ENCODE data around the gene XXYLT1.
"Not testable (repeated sequence)": the region's sequence is repeated elsewhere in the genome, so short reads cannot be mapped to it uniquely, and the experiment has no call there.

The XXYLT1 gene

DNA sequence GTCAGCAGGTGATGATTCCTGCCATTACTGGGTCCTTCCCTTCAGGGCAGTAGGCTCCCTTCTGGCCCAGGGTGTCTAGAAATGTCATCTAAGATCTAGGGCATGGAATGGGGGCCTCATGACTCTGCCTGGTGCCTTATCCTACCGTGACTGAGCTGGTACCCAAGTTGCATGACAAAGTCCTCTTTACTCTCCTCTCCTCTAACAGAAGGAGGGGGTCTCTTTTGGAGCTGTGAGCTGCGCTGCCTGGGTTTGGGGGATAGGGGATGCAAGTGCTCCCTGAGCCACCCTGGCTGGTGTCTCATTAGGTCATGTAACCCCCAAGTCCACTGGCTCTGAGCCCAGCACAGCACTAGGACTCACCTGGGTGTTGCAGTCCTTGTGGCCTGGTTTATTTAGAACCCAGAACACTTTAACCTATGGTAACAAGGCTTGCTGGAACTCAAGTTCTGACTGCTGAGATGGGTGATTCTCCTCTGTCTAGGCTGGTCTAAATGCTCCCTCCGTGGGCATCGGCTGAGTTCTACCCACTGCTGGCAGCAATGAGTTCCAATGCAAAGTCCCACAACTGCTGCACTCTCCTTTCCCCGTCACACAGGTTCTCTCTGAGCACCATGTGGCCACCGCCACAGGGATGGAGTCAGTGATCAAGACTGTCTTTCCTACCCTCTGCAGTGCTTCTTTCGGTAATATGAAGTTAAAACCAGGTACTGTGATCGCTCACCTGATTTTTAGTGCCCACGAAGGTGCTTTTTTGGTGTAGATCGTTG lies 34.0 kb downstream of the XXYLT1 start:
- DNase-seq (ENCODE audit: low read depth, low spot score) = no peak
- Histone ChIP-seq H3K9me3 (ENCODE audit: insufficient read depth, low read length) (peaks cover 12% of the 10 kb centered on the region; the same call in 1 of the 2 replicates), H3K27me3 (ENCODE audit: insufficient read depth, insufficient read length) (no peaks in the 10 kb centered on the region), H3K36me3 (ENCODE audit: insufficient read depth, insufficient read length, low read length) (peaks cover 23% of the 10 kb centered on the region), H3K4me1 (ENCODE audit: insufficient read depth, insufficient read length) (peaks cover 5% of the 10 kb centered on the region), H3K4me3 (ENCODE audit: insufficient read length, low read depth) (no peak overlapping the region), H3K9ac (ENCODE audit: insufficient read length, low read depth) (no peak overlapping the region)
- TF ChIP-seq YY1 (IDR thresholded peaks at IDR 0.05; ENCODE audit: insufficient read depth, insufficient read length) (no peak), SUZ12 (IDR thresholded peaks at IDR 0.05; ENCODE audit: extremely low read depth, insufficient read depth, insufficient read length) (no peak), ZNF274 (IDR thresholded peaks at IDR 0.05; ENCODE audit: low read depth, low read length) (no peak)

DNA sequence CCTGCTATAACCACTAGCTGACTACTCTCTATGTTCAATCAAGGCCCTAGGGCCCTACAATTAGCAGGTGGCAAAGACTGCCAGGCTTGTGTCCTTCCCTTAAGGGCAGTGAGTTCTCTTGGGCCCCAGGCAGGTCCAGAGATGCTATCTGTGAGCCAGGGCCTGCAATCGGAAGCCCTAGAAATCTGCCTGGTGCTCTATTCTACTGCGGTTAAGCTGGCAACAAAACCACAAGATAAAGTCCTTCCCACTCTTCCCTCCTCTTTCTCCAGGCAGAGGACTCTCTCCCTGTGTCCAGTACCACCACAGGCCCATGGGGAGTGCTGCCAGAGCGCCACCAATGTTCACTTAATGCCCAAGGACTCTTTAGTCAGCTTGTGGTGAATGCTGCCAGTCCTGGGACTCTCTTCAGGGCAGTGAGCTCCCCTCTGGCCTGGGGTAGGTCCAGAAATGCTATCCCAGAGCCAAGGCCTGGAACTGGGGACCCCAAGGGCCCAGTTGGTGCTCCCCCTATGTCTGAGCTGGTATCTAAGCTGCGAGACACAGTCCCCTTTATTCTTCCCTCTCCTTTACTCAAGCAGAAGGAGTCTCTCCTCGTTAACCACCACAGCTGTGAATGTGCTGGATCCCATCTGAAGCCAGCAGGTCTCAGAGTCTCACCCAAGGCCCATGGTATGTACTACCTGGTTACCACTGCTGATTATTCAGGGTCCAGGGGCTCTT lies 34.7 kb downstream of the XXYLT1 start:
- H3K9me3 ChIP-seq (ENCODE audit: insufficient read depth, low read length) = peaks cover 12% of the 10 kb centered on the region; the same call in 1 of the 2 replicates

DNA sequence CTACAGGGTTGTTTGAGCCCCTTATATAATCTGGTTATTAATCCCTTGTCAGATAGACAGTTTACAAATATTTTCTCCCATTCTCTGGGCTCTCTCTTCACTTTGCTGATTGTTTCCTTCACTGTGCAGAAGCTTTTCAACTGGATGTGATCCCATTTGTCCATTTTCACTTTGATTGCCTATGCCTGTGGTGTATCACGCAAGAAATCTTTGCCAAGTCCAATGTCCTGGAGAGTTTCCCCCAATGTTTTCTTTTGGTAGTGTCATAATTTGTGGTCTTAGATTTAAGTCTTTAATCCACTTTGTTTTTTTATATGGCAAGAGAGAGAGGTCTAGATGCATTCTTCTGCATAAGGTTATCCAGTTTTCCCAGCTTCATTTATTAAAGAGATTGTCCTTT lies 40.7 kb downstream of the XXYLT1 start:
- H3K9me3 ChIP-seq (ENCODE audit: insufficient read depth, low read length) = no peaks in the 10 kb centered on the region
- H3K4me3 ChIP-seq (ENCODE audit: insufficient read length, low read depth) = no peak overlapping the region
- no peaks in the 10 kb centered on the region for H3K27me3 ChIP-seq (ENCODE audit: insufficient read depth, insufficient read length)
- DNase-seq (ENCODE audit: low read depth, low spot score) = no peak
- peaks cover 1% of the 10 kb centered on the region for H3K4me1 ChIP-seq (ENCODE audit: insufficient read depth, insufficient read length)
- no peak overlapping the region for H3K9ac ChIP-seq (ENCODE audit: insufficient read length, low read depth)
- H3K36me3 ChIP-seq (ENCODE audit: insufficient read depth, insufficient read length, low read length) = peaks cover 20% of the 10 kb centered on the region
- no peak for TF ChIP-seq SUZ12 (IDR thresholded peaks at IDR 0.05; ENCODE audit: extremely low read depth, insufficient read depth, insufficient read length)
- TF ChIP-seq YY1 (IDR thresholded peaks at IDR 0.05; ENCODE audit: insufficient read depth, insufficient read length) = no peak
- no peak for TF ChIP-seq ZNF274 (IDR thresholded peaks at IDR 0.05; ENCODE audit: low read depth, low read length)

More for the DNA sequence above, 34.7 kb downstream of the XXYLT1 start:
- no peak for DNase-seq (ENCODE audit: low read depth, low spot score)
- peaks cover 5% of the 10 kb centered on the region for H3K4me1 ChIP-seq (ENCODE audit: insufficient read depth, insufficient read length)
- peaks cover 20% of the 10 kb centered on the region for H3K36me3 ChIP-seq (ENCODE audit: insufficient read depth, insufficient read length, low read length)
- no peak overlapping the region for H3K9ac ChIP-seq (ENCODE audit: insufficient read length, low read depth)
- H3K27me3 ChIP-seq (ENCODE audit: insufficient read depth, insufficient read length) = no peaks in the 10 kb centered on the region
- no peak overlapping the region for H3K4me3 ChIP-seq (ENCODE audit: insufficient read length, low read depth)
- TF ChIP-seq ZNF274 (IDR thresholded peaks at IDR 0.05; ENCODE audit: low read depth, low read length) = no peak
- no peak for TF ChIP-seq YY1 (IDR thresholded peaks at IDR 0.05; ENCODE audit: insufficient read depth, insufficient read length)
- no peak for TF ChIP-seq SUZ12 (IDR thresholded peaks at IDR 0.05; ENCODE audit: extremely low read depth, insufficient read depth, insufficient read length)

DNA sequence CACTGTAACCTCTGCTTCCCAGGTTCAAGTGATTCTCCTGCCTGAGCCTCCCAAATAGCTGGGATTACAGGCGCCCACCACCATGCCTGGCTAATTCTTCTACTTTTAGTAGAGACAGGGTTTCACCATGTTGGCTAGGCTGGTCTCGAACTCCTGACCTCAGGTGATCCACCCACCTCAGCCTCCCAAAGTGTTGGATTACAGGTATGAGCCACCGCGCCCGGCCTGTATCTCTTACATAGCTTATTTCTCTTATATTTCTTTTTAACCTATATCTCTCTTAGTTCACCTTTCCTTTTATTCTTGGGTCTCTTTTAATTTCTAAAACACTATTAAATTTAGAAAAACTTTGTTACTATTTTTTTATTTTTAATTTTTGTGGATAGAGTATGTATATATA lies 42.1 kb downstream of the XXYLT1 start:
- H3K9me3 ChIP-seq (ENCODE audit: insufficient read depth, low read length); H3K4me3 ChIP-seq (ENCODE audit: insufficient read length, low read depth); DNase-seq (ENCODE audit: low read depth, low spot score); H3K27me3 ChIP-seq (ENCODE audit: insufficient read depth, insufficient read length); H3K9ac ChIP-seq (ENCODE audit: insufficient read length, low read depth): not testable (repeated sequence)
- peaks cover 30% of the 10 kb centered on the region for H3K36me3 ChIP-seq (ENCODE audit: insufficient read depth, insufficient read length, low read length)
- H3K4me1 ChIP-seq (ENCODE audit: insufficient read depth, insufficient read length) = peaks cover 13% of the 10 kb centered on the region

DNA sequence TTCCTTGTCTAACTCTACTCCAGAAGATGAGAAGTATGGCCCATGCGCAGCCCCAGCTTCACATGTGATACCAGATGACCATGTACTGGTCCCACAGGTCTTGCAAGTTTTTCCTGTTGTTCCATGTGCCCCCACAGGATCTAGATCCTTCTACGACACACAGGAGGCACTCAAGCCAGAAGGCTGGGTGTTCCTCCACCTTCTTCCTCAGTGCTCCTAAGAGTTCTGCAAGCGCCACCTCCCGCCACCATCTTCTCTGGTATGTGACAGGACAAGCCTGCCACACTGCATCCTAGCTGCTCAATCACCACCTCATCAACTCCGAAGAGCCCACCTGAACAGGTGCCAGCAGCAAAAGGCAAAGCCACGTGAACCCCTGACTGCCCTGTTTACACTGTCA lies 43.1 kb downstream of the XXYLT1 start:
- Histone ChIP-seq H3K4me3 (ENCODE audit: insufficient read length, low read depth) (no peak overlapping the region), H3K9ac (ENCODE audit: insufficient read length, low read depth) (no peak overlapping the region), H3K27me3 (ENCODE audit: insufficient read depth, insufficient read length) (no peaks in the 10 kb centered on the region), H3K9me3 (ENCODE audit: insufficient read depth, low read length) (no peaks in the 10 kb centered on the region), H3K4me1 (ENCODE audit: insufficient read depth, insufficient read length) (peaks cover 16% of the 10 kb centered on the region), H3K36me3 (ENCODE audit: insufficient read depth, insufficient read length, low read length) (peaks cover 30% of the 10 kb centered on the region)
- DNase-seq (ENCODE audit: low read depth, low spot score) = no peak
- TF ChIP-seq ZNF274 (IDR thresholded peaks at IDR 0.05; ENCODE audit: low read depth, low read length) (no peak), YY1 (IDR thresholded peaks at IDR 0.05; ENCODE audit: insufficient read depth, insufficient read length) (no peak), SUZ12 (IDR thresholded peaks at IDR 0.05; ENCODE audit: extremely low read depth, insufficient read depth, insufficient read length) (no peak)

DNA sequence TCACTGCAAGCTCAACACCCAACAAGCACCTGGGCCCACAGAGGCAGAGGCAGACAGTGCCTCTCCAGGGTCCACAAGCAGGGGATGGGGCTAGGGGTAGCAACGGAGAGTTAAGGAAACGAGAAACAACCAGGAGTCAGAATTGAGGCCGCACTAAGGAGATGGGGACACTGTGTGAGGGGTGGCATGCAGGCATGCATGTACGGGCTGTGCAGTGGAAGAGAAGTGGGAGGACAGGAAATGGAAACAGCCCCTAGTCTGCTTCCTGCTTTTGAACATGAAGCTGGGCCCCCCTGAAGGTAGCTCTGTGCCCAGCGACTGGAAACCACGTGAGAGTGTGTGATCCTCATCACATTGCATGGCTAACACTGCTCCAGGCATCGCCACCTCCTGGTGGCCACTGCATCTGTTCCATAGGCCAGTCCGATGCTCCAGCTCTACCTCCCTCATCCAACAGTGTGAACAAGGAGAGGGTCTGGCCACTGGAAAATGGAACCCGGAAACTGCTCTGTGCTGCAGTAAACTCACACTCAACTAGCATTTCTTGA lies 44.0 kb downstream of the XXYLT1 start:
- DNase-seq (ENCODE audit: low read depth, low spot score) = no peak
- no peak for TF ChIP-seq ZNF274 (IDR thresholded peaks at IDR 0.05; ENCODE audit: low read depth, low read length)
- TF ChIP-seq SUZ12 (IDR thresholded peaks at IDR 0.05; ENCODE audit: extremely low read depth, insufficient read depth, insufficient read length) = no peak
- TF ChIP-seq YY1 (IDR thresholded peaks at IDR 0.05; ENCODE audit: insufficient read depth, insufficient read length) = no peak
- no peak overlapping the region for H3K9ac ChIP-seq (ENCODE audit: insufficient read length, low read depth)
- H3K4me1 ChIP-seq (ENCODE audit: insufficient read depth, insufficient read length) = peaks cover 17% of the 10 kb centered on the region
- no peaks in the 10 kb centered on the region for H3K27me3 ChIP-seq (ENCODE audit: insufficient read depth, insufficient read length)
- peaks cover 35% of the 10 kb centered on the region for H3K36me3 ChIP-seq (ENCODE audit: insufficient read depth, insufficient read length, low read length)
- H3K4me3 ChIP-seq (ENCODE audit: insufficient read length, low read depth) = no peak overlapping the region
- no peaks in the 10 kb centered on the region for H3K9me3 ChIP-seq (ENCODE audit: insufficient read depth, low read length)

DNA sequence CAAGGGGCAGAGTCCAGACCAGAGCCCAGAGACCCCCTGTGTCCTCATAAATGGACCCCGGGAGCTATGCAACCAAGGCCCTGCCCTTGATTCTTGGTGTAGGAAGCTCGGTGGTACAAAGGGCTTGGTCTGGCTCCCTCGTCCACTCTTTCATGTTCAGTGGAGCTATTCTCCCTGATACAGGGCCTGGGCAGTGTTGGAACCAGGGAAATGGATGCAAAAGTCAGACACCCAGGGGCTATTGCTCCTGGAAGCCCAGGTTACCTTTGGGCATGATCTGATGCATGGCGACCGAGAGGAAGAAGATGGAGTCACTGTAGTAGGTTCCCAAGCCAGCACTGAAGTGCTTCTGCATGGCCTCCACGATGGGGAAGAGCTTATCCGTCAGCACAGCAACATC lies 44.5 kb downstream of the XXYLT1 start:
- DNase-seq (ENCODE audit: low read depth, low spot score) = no peak
- Histone ChIP-seq H3K27me3 (ENCODE audit: insufficient read depth, insufficient read length) (no peaks in the 10 kb centered on the region), H3K4me1 (ENCODE audit: insufficient read depth, insufficient read length) (peaks cover 23% of the 10 kb centered on the region), H3K9me3 (ENCODE audit: insufficient read depth, low read length) (no peaks in the 10 kb centered on the region), H3K9ac (ENCODE audit: insufficient read length, low read depth) (no peak overlapping the region), H3K4me3 (ENCODE audit: insufficient read length, low read depth) (no peak overlapping the region), H3K36me3 (ENCODE audit: insufficient read depth, insufficient read length, low read length) (peaks cover 38% of the 10 kb centered on the region)
- no peak for TF ChIP-seq YY1 (IDR thresholded peaks at IDR 0.05; ENCODE audit: insufficient read depth, insufficient read length)
- TF ChIP-seq ZNF274 (IDR thresholded peaks at IDR 0.05; ENCODE audit: low read depth, low read length) = no peak
- no peak for TF ChIP-seq SUZ12 (IDR thresholded peaks at IDR 0.05; ENCODE audit: extremely low read depth, insufficient read depth, insufficient read length)
